Mesodermal cell (in vitro differentiated cells): ENCODE data around the gene GRHL3.

Source experiments
- H3K27ac ChIP-seq: 2 replicates; pipeline ENCODE4 v1.7.0; 2013; ENCODE audit warnings: mild to moderate bottlenecking, low read depth, low read length, moderate library complexity; ENCODE audit not compliant: severe bottlenecking
- H3K36me3 ChIP-seq: 2 replicates; pipeline ENCODE4 v1.7.1; 2013; ENCODE audit warnings: mild to moderate bottlenecking, low read length, moderate library complexity; ENCODE audit not compliant: control insufficient read depth, insufficient read depth
- H3K4me1 ChIP-seq: one replicate; pipeline ENCODE4 v1.7.1; 2013; ENCODE audit warnings: mild to moderate bottlenecking, low read length; ENCODE audit not compliant: insufficient read depth, control insufficient read depth, poor library complexity, severe bottlenecking
- H3K4me3 ChIP-seq: 2 replicates; pipeline ENCODE4 v1.7.0; 2013; ENCODE audit warnings: low read length, control low read depth, mild to moderate bottlenecking; ENCODE audit not compliant: insufficient read depth, poor library complexity, severe bottlenecking; ENCODE audit errors: extremely low read depth
- H3K9me3 ChIP-seq: 2 replicates; pipeline ENCODE4 v1.7.1; 2013; ENCODE audit warnings: mild to moderate bottlenecking, low read length, moderate library complexity; ENCODE audit not compliant: control insufficient read depth
- WGBS, 2 experiments: methylation state at CpG; one replicate each; pipeline ENCODE4 v1.1.5; 2013; ENCODE audit warnings: missing lambda C conversion rate in 2 of 2; ENCODE audit not compliant: insufficient coverage in 2 of 2; 5-methylcytosine and 5-hydroxymethylcytosine counted together

Gene GRHL3

DNA sequence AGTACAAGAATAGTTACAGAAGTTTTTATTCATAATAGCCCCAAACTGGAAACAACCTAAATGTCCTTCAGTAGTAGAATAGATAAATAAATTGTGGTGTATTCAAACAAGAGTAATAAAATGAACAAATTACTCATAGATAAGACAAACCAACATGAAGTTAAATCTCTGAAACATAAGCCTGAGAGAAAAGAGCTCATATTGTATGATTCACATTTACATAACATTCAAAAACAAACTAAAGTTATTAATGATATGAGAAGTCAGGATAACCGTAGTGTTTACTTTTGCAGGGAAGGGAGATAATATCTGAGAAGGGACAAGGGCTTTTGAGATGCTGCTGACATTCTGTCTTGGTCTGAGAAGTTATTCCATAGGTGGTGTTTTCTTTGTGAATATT, 80.9 kb downstream of the GRHL3 start:
- Histone ChIP-seq H3K36me3 (peaks cover 13% of the 10 kb centered on the region), H3K27ac (no peak overlapping the region)
- WGBS, 2 experiments, result 71 to 100% methylated on average over 1 of the region's 1 CpG

GRCh38 chr1:24403806-24404205, 84.6 kb downstream of the GRHL3 start:
- Histone ChIP-seq H3K9me3 (no peaks in the 10 kb centered on the region), H3K4me3 (no peak overlapping the region), H3K36me3 (peaks cover 13% of the 10 kb centered on the region), H3K4me1 (no peaks in the 10 kb centered on the region), H3K27ac (no peak overlapping the region)
- no CpG with 5 or more reads among the region's 4 CpGs for WGBS, 2 experiments

More for the DNA sequence above, 80.9 kb downstream of the GRHL3 start:
- H3K4me1 ChIP-seq, result no peaks in the 10 kb centered on the region
- no peaks in the 10 kb centered on the region for H3K9me3 ChIP-seq
- H3K4me3 ChIP-seq, result no peak overlapping the region
